Karpas-422 (cell line): ENCODE data around the gene SH3BP1. TPM values are rescaled to one million over a fixed set of nuclear protein-coding genes. Genes with fewer than 3 reads are reported as not detected.
"Not testable (repeated sequence)": the region's sequence is repeated elsewhere in the genome, so short reads cannot be mapped to it uniquely, and the experiment has no call there.

Experiments
- DNase-seq: peaks from one replicate; pipeline ENCODE4 v3.0.0-alpha.2; 2015
- H2AFZ ChIP-seq: fragments of 200-600 bp; sonication (generic); 2 replicates; pipeline ENCODE4 v1.6.1; 2014; ENCODE audit warnings: antibody characterized with exemption, low read length, mixed read lengths
- H3K27ac ChIP-seq: fragments of 200-600 bp; sonication (generic); 2 replicates; pipeline ENCODE4 v1.5.1; 2014; ENCODE audit warnings: mild to moderate bottlenecking, low read length, moderate library complexity
- H3K27me3 ChIP-seq: fragments of 200-600 bp; sonication (generic); 2 replicates; pipeline ENCODE4 v1.6.1; 2014; ENCODE audit warnings: low read length, mixed read lengths
- H3K36me3 ChIP-seq: fragments of 200-600 bp; sonication (generic); 2 replicates; pipeline ENCODE4 v1.6.1; 2014; ENCODE audit warnings: low read length, mixed read lengths; ENCODE audit not compliant: insufficient read depth
- H3K4me1 ChIP-seq: fragments of 200-600 bp; sonication (generic); 2 replicates; pipeline ENCODE4 v1.6.1; 2014; ENCODE audit warnings: mild to moderate bottlenecking, low read length, mixed read lengths
- H3K4me2 ChIP-seq: fragments of 200-600 bp; sonication (generic); 2 replicates; pipeline ENCODE4 v1.6.1; 2014; ENCODE audit warnings: low read length, low read depth, mild to moderate bottlenecking; ENCODE audit not compliant: poor library complexity, severe bottlenecking
- H3K4me3 ChIP-seq: fragments of 200-600 bp; sonication (generic); 2 replicates; pipeline ENCODE4 v1.5.1; 2014; ENCODE audit warnings: mild to moderate bottlenecking, antibody characterized with exemption, low read length, mixed read lengths
- H3K79me2 ChIP-seq: fragments of 200-600 bp; sonication (generic); 2 replicates; pipeline ENCODE4 v1.6.1; 2014; ENCODE audit warnings: mild to moderate bottlenecking, low read length, mixed read lengths
- H3K9ac ChIP-seq: fragments of 200-600 bp; sonication (generic); 2 replicates; pipeline ENCODE4 v1.6.0; 2014; ENCODE audit warnings: low read length
- H3K9me2 ChIP-seq: fragments of 200-600 bp; sonication (generic), shearing (Covaris generic); replicated peaks from 2 replicates; pipeline ENCODE4 v1.6.0; 2014; ENCODE audit warnings: mild to moderate bottlenecking, low read length, moderate library complexity; ENCODE audit not compliant: insufficient read depth
- H3K9me3 ChIP-seq: fragments of 300-700, 200-600 bp; sonication (generic); 2 replicates; pipeline ENCODE4 v1.6.1; 2014; ENCODE audit warnings: low read length, mixed read lengths
- H4K20me1 ChIP-seq: fragments of 200-600 bp; sonication (generic); 2 replicates; pipeline ENCODE4 v1.6.1; 2014; ENCODE audit warnings: mild to moderate bottlenecking, antibody characterized with exemption, low read length, low read depth; ENCODE audit not compliant: insufficient read depth
- total RNA-seq: library from RNA; depleted of rRNA; stranded (reverse); fragments of >200 nt; shearing (Covaris generic); gene quantifications from 2 replicates; pipeline ENCODE4 v1.2.3, GENCODE V29; 2014; ENCODE audit warnings: low replicate concordance; rRNA removed

Gene SH3BP1
- 43.2 and 50.4 TPM in 2 replicates for total RNA-seq

- H3K4me2 ChIP-seq = peak within 1 kb of the TSS; percentile 100
- H3K4me3 ChIP-seq = peak within 1 kb of the TSS; percentile 96
- peak within 1 kb of the TSS; percentile 99 for H3K9ac ChIP-seq
- peak; percentile 85 for DNase-seq
- peaks cover 5% of the 10 kb centered on the region for H3K36me3 ChIP-seq
- peak within 1 kb of the TSS; percentile 89 for H3K27ac ChIP-seq
- no peaks in the 10 kb centered on the region for H3K9me3 ChIP-seq
- H3K27me3 ChIP-seq = no peaks in the 10 kb centered on the region
- H3K9me2 ChIP-seq = no peaks in the 10 kb centered on the region
- no peaks in the 10 kb centered on the region for H4K20me1 ChIP-seq
- no peak within 1 kb of the TSS for H2AFZ ChIP-seq
- peaks cover 44% of the 10 kb centered on the region for H3K4me1 ChIP-seq
- H3K79me2 ChIP-seq = peaks cover 17% of the 10 kb centered on the region
These were observed at the start of gene SH3BP1 for GRCh38 chr22:37639070-37639760. TSS of gene SH3BP1 (plus strand) at chr22:37639669. CDS start at chr22:37639788, 119 bp downstream.

DNA sequence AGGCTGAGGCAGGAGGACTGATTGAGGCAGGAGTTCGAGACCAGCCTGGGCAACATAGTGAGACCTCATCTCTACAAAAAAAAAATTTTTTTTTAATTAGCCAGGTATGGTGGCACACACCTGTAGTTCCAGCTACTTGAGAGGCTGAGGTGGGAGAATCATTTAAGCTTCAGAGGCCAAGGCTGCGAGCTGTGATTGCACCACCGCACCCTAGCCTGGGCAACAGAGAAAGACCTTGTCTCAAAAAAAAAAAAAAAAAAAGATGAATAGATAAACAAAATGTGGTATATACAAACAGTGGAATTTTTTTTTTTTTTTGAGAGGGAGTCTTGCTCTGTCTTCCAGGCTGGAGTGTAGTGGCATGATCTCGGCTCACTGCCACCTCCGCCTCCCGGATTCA is 48.4 kb upstream of the SH3BP1 start:
- DNase-seq, H3K4me1 ChIP-seq, H3K9me3 ChIP-seq, H2AFZ ChIP-seq, H3K4me2 ChIP-seq, H3K9ac ChIP-seq, H3K27ac ChIP-seq, H3K9me2 ChIP-seq, H3K36me3 ChIP-seq, H4K20me1 ChIP-seq, H3K27me3 ChIP-seq, H3K4me3 ChIP-seq, H3K79me2 ChIP-seq: not testable (repeated sequence)

GRCh38 chr22:37591823-37592404 is 47.6 kb upstream of the SH3BP1 start:
- Histone ChIP-seq H3K27ac (no peak overlapping the region), H3K27me3 (no peaks in the 10 kb centered on the region), H3K36me3 (no peaks in the 10 kb centered on the region), H3K4me1 (peaks cover 6% of the 10 kb centered on the region), H3K9me3 (no peaks in the 10 kb centered on the region), H3K4me2 (peak overlapping the region; percentile 61), H2AFZ (peak overlapping the region; percentile 73), H3K9me2 (no peaks in the 10 kb centered on the region), H3K4me3 (peak overlapping the region; percentile 54), H4K20me1 (no peaks in the 10 kb centered on the region), H3K79me2 (no peaks in the 10 kb centered on the region), H3K9ac (peak overlapping the region; percentile 49)
- no peak for DNase-seq

GRCh38 chr22:37594237-37594636 is 45.2 kb upstream of the SH3BP1 start:
- Histone ChIP-seq H3K79me2 (no peaks in the 10 kb centered on the region), H3K4me1 (peaks cover 6% of the 10 kb centered on the region), H3K36me3 (no peaks in the 10 kb centered on the region), H4K20me1 (no peaks in the 10 kb centered on the region), H3K9me3 (no peaks in the 10 kb centered on the region), H2AFZ (no peak overlapping the region), H3K9ac (no peak overlapping the region), H3K4me3 (no peak overlapping the region), H3K4me2 (no peak overlapping the region), H3K27ac (no peak overlapping the region), H3K9me2 (no peaks in the 10 kb centered on the region), H3K27me3 (no peaks in the 10 kb centered on the region)
- no peak for DNase-seq

DNA sequence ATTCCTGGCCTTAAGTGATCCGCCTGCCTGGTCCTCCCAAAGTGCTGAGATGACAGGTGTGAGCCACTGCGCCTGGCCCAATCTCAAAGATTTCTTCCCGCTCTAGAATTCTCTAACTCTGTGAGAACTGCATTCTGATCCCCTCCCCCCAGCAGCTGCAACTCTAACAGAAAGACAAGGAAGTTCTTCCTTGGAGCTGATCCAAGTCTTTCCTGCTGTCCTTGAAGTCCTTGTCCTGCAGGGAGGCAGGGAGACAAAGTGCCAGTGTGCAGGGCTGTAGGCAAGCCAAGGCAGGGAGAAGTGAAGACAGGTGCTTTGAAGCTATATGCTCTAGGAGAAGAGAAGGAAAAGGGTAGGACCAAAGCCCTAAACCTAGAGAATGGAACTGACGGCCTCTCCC is 40.3 kb upstream of the SH3BP1 start:
- Histone ChIP-seq H3K4me2 (no peak overlapping the region), H3K79me2 (no peaks in the 10 kb centered on the region), H3K9ac (no peak overlapping the region), H4K20me1 (no peaks in the 10 kb centered on the region), H2AFZ (no peak overlapping the region), H3K36me3 (no peaks in the 10 kb centered on the region), H3K4me1 (peaks cover 16% of the 10 kb centered on the region), H3K27me3 (no peaks in the 10 kb centered on the region), H3K9me3 (no peaks in the 10 kb centered on the region), H3K27ac (no peak overlapping the region), H3K4me3 (no peak overlapping the region), H3K9me2 (no peaks in the 10 kb centered on the region)
- DNase-seq = no peak

- H3K4me3 ChIP-seq = peak overlapping the region; percentile 7; the same call in 1 of the 2 replicates
- H3K27ac ChIP-seq = no peak overlapping the region
- no peaks in the 10 kb centered on the region for H3K9me3 ChIP-seq
- no peaks in the 10 kb centered on the region for H3K79me2 ChIP-seq
- H3K4me2 ChIP-seq = peak overlapping the region; percentile 49
- H3K27me3 ChIP-seq = no peaks in the 10 kb centered on the region
- no peaks in the 10 kb centered on the region for H3K9me2 ChIP-seq
- peaks cover 21% of the 10 kb centered on the region for H3K4me1 ChIP-seq
- H4K20me1 ChIP-seq = no peaks in the 10 kb centered on the region
- peak overlapping the region; percentile 13; the same call in 1 of the 2 replicates for H3K9ac ChIP-seq
- DNase-seq = no peak
- peak overlapping the region; percentile 22; the same call in 1 of the 2 replicates for H2AFZ ChIP-seq
- no peaks in the 10 kb centered on the region for H3K36me3 ChIP-seq
These were observed 38.3 kb upstream of the SH3BP1 start for GRCh38 chr22:37601203-37601539.

GRCh38 chr22:37601540-37602442 is 37.7 kb upstream of the SH3BP1 start:
- peaks cover 21% of the 10 kb centered on the region for H3K4me1 ChIP-seq
- H3K36me3 ChIP-seq = no peaks in the 10 kb centered on the region
- H3K27me3 ChIP-seq = no peaks in the 10 kb centered on the region
- H4K20me1 ChIP-seq = no peaks in the 10 kb centered on the region
- DNase-seq = peak; percentile 90
- H3K4me2 ChIP-seq = peak overlapping the region; percentile 49
- H2AFZ ChIP-seq = peak overlapping the region; percentile 67; the same call in 1 of the 2 replicates
- H3K9me2 ChIP-seq = no peaks in the 10 kb centered on the region
- no peaks in the 10 kb centered on the region for H3K79me2 ChIP-seq
- peak overlapping the region; percentile 7; the same call in 1 of the 2 replicates for H3K4me3 ChIP-seq
- no peak overlapping the region for H3K27ac ChIP-seq
- H3K9me3 ChIP-seq = no peaks in the 10 kb centered on the region
- H3K9ac ChIP-seq = peak overlapping the region; percentile 13; the same call in 1 of the 2 replicates
